GM12891 (cell line): ENCODE data around the gene IL1B.

Experiments used
- PAX5 ChIP-seq: IDR thresholded peaks from 2 replicates; pipeline ENCODE4 v1.6.1; 2011; ENCODE audit warnings: low read length, moderate library complexity, mild to moderate bottlenecking; ENCODE audit not compliant: insufficient read depth, severe bottlenecking
- POLR2A ChIP-seq: IDR thresholded peaks from 2 replicates; pipeline ENCODE4 v1.6.1; 2011; ENCODE audit warnings: low read depth, low read length, control low read depth
- POLR2AphosphoS5 ChIP-seq: IDR thresholded peaks from 2 replicates; pipeline ENCODE4 v1.6.1; 2011; ENCODE audit warnings: low read depth, low read length, control low read depth
- POU2F2 ChIP-seq: IDR thresholded peaks from 2 replicates; pipeline ENCODE4 v1.6.1; 2011; ENCODE audit warnings: low read depth, mild to moderate bottlenecking, control low read depth, low read length, moderate library complexity
- SPI1 ChIP-seq: IDR thresholded peaks from 2 replicates; pipeline ENCODE4 v1.6.1; 2011; ENCODE audit warnings: low read depth, low read length, control low read depth
- TAF1 ChIP-seq: IDR thresholded peaks from 2 replicates; pipeline ENCODE4 v1.6.1; 2011; ENCODE audit warnings: low read depth, low read length, control low read depth

DNA sequence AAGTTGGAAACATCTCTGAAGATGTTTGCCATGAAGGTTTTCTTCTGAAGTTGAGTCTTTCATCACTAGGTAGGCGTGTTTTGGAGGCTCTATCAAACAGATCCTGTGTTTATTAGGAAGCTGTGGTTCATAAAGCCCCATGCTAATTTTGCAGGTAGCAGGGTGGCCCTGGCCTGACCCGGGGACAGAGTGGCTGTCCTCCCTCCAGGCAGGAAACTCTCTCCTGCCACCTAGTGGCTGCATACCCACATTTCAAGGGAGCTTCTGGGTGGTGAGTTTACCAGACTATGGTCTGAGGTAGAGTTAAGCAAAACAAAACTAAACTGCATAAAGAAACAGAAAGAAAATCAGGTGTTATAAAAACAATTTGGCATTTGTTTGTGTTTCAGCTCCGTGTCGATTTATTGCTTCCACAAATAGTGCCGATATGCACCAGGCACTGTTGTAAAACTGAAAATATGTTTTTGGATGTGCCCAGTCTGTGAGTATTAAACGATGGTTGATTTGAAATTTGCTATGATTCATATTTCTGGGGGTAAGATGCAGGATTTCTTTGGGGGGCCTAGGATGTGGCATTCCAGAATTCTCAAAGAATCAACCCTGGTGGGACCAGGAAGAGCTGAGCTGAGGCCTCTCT, 48.4 kb upstream of the IL1B start:
- no peak for TF ChIP-seq POLR2A
- TF ChIP-seq POLR2AphosphoS5 = no peak
- TF ChIP-seq POU2F2 = no peak
- no peak for TF ChIP-seq TAF1
- no peak for TF ChIP-seq SPI1
- no peak for TF ChIP-seq PAX5
